ENCODE results near the gene ELOVL2.

- TF ChIP-seq, protein P1, sequence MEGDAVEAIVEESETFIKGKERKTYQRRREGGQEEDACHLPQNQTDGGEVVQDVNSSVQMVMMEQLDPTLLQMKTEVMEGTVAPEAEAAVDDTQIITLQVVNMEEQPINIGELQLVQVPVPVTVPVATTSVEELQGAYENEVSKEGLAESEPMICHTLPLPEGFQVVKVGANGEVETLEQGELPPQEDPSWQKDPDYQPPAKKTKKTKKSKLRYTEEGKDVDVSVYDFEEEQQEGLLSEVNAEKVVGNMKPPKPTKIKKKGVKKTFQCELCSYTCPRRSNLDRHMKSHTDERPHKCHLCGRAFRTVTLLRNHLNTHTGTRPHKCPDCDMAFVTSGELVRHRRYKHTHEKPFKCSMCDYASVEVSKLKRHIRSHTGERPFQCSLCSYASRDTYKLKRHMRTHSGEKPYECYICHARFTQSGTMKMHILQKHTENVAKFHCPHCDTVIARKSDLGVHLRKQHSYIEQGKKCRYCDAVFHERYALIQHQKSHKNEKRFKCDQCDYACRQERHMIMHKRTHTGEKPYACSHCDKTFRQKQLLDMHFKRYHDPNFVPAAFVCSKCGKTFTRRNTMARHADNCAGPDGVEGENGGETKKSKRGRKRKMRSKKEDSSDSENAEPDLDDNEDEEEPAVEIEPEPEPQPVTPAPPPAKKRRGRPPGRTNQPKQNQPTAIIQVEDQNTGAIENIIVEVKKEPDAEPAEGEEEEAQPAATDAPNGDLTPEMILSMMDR (IDR thresholded peaks at IDR 0.05), result no peak
- TF ChIP-seq POLR2AphosphoS5 (IDR thresholded peaks at IDR 0.05), result no peak
Measured at GRCh38 chr6:11028959-11029358, 15.1 kb downstream of the ELOVL2 start.
